Subcutaneous adipose tissue (tissue), 4 donors: ENCODE data around the gene ANKRD31. TPM values are rescaled to one million over a fixed set of nuclear protein-coding genes. Genes with fewer than 3 reads are reported as not detected.

Source experiments
- CTCF ChIP-seq: fragments of 450-650 bp; IDR thresholded peaks from one replicate; pipeline ENCODE4 v1.5.1; 2016; ENCODE audit warnings: low read depth, mild to moderate bottlenecking, control low read depth, antibody characterized with exemption, moderate library complexity
- total RNA-seq, 4 donors: library from RNA; depleted of rRNA; stranded (reverse); fragments of >200 nt; gene quantifications; one replicate each; pipeline ENCODE4 v1.1.0, GENCODE V29; 2016

ANKRD31 gene, protein sequence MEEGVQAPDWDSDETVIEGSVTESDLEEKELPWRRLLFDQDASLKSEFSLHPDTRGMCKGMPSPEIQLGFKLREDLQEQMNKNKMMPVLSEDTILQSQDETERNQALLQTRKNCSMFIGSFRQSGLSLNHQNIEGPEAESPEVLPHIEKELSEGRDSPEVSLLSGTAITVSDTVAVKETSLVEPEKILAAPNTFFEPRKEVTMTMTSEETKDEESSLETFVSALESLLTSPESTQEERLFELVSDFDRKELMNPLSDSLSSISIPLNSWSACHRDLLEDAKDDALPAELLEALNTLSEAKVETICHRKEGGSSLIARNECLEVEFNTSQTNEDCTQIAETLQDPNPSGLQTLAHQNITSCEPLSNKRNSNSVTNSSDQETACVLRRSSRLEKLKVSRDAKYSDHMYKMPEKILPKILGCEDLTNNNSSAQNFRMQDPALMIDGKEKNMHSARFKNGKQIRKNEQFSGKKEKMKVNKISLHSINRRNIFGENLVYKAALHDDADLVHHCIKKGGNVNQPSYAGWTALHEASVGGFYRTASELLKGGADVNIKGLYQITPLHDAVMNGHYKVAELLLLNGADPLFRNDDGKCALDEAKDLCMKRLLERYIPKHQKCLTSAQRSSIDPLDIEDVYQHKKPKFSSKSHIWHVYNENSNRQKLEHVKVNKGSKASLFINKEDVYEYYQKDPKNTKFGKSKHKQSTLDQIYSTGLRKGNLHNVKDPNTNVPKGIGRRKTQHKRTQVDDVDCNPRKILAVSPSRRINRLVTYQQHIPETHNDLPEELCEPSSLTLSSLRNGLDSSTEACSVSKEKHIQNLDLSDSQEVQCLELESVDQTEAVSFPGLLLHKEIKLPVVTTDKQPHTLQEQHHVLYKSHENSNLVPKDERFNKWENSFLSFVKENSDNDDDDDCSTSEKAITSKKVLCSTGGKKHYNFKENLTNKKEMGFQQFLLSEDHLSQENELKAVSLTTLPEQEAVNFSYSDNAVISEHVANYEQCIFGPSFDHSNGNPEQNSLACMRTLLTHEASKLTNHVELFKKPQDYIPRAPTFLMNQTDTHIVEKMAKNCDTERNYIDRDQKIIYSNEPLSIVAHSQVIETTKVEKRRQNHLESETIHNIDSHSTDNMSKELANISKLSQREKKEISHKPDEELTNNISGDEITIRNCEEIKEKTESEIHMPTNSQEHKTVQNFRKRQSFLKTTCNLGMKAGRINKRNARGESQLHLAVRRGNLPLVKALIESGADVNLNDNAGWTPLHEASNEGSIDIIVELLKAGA (N-terminal part only)
- under 1 TPM; 0.17 to 0.49 (median 0.30) TPM for total RNA-seq

- no peak for TF ChIP-seq CTCF
Measured at GRCh38 chr5:75236322-75237316, at the start of gene ANKRD31. Gene ANKRD31, minus strand, starts transcription at chr5:75236878. Its CDS starts 192 bp downstream, at chr5:75236686.

GRCh38 chr5:75286211-75286773, 49.6 kb upstream of the ANKRD31 start:
- TF ChIP-seq CTCF: no peak

GRCh38 chr5:75282581-75282980, 45.9 kb upstream of the ANKRD31 start:
- no peak for TF ChIP-seq CTCF

- TF ChIP-seq CTCF: no peak
Measured at GRCh38 chr5:75281716-75282465, 45.2 kb upstream of the ANKRD31 start.

- no peak for TF ChIP-seq CTCF
Measured at GRCh38 chr5:75279321-75279720, 42.6 kb upstream of the ANKRD31 start.

DNA sequence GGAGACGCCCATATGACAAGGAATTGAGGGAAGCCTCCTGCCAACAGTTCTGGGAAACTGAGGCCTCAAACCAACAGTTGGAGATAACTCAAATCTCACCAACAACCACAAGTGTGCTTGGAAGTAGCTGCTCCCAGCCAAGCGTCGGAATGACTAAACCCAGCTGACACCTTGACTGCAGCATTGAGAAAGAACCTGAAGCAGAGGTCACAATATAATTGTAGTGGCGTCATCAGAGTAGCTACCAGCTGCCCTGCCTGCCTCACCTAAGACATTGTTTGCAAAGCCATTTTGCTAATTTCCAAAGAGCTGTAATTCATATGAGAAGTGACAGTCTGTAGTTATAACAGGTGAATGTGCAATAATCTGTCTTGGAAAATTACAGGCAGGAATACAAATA, 40.8 kb upstream of the ANKRD31 start:
- TF ChIP-seq CTCF: no peak
